ENCODE data around the gene PHTF2.
"Not testable (repeated sequence)": the region's sequence is repeated elsewhere in the genome, so short reads cannot be mapped to it uniquely, and the experiment has no call there.

PHTF2 gene

GRCh38 chr7:77826300-77826699, 27.7 kb downstream of the PHTF2 start:
- DNase-seq (ENCODE audit: low spot score in 2 of 2): no peak
- Histone ChIP-seq H3K4me3 (no peak overlapping the region), H3K27me3 (ENCODE audit: low read depth) (no peaks in the 10 kb centered on the region), H3K36me3 (replicated peaks) (no peaks in the 10 kb centered on the region), H3K4me1 (peaks cover 6% of the 10 kb centered on the region), H3K9me3 (no peaks in the 10 kb centered on the region)
- in situ Hi-C loops (cut with MboI; ENCODE audit: low sequenced_read_pairs): no loop called here

- in situ Hi-C loops (cut with MboI; ENCODE audit: low sequenced_read_pairs): no loop called here
- DNase-seq (ENCODE audit: low spot score in 2 of 2): no peak
- Histone ChIP-seq H3K36me3 (replicated peaks) (no peaks in the 10 kb centered on the region), H3K4me1 (peaks cover 6% of the 10 kb centered on the region), H3K27me3 (ENCODE audit: low read depth) (no peaks in the 10 kb centered on the region), H3K4me3 (no peak overlapping the region), H3K9me3 (no peaks in the 10 kb centered on the region)
These were observed 29.4 kb downstream of the PHTF2 start for GRCh38 chr7:77827999-77828398.

DNA sequence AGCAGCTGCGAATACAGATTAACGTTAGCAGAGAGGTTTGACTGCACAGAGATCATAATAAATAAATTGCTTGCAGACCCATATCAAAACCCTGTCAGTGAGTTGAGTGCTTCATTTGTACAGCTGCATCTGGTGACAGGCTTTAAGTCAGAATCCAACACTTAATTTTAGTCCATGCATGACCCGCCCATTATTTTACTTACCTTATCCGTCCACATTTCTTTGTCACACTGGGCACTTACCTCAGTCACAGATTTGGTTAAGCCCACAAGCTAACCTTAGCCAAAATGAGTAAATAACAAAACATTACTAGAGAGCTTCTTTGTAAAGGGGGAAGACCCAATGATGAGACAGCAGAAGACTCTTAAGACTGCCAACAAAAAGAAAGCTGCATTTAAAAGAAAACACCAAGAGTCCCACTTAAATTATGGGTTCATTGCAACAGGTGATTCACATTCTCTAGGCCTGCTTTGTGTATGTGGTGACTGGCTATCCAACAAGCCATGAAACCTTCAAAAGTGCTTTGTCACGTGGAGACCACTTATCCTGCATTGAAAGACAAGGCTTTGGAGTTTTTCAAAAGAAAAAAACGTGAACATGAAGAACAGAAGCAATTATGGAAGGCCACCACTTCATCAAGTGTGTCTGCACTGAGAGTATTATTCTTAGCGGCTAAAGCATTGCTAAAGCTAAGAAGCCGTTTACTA, 32.2 kb downstream of the PHTF2 start:
- H3K4me3 ChIP-seq: no peak overlapping the region
- H3K9me3 ChIP-seq: no peaks in the 10 kb centered on the region
- H3K27me3 ChIP-seq (ENCODE audit: low read depth): no peaks in the 10 kb centered on the region
- no peak for DNase-seq (ENCODE audit: low spot score in 2 of 2)
- H3K36me3 ChIP-seq (replicated peaks): no peaks in the 10 kb centered on the region
- in situ Hi-C loops (cut with MboI; ENCODE audit: low sequenced_read_pairs): no loop called here
- peaks cover 13% of the 10 kb centered on the region for H3K4me1 ChIP-seq

DNA sequence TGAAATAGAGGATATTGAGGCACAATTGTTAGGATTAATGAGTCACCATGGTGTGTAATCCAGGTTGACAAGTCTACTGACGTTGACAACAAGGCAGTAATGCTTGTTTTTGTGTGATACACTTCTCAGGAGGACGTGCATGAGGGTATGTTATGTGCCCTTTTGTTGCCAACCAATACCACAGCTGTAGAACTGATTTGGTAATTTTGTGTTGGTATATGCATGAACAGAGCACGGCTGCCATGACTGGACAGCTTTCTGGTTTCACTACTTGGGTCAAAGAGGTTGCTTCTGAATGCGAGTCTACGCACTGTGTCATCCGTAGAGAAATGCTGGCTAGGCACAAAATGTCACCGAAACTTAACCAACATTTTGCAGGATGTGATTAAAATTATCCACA, 32.9 kb downstream of the PHTF2 start:
- H3K27me3 ChIP-seq (ENCODE audit: low read depth): no peaks in the 10 kb centered on the region
- peaks cover 13% of the 10 kb centered on the region for H3K4me1 ChIP-seq
- no peak overlapping the region for H3K4me3 ChIP-seq
- no peak for DNase-seq (ENCODE audit: low spot score in 2 of 2)
- in situ Hi-C loops (cut with MboI; ENCODE audit: low sequenced_read_pairs): no loop called here
- no peaks in the 10 kb centered on the region for H3K9me3 ChIP-seq
- H3K36me3 ChIP-seq (replicated peaks): no peaks in the 10 kb centered on the region

DNA sequence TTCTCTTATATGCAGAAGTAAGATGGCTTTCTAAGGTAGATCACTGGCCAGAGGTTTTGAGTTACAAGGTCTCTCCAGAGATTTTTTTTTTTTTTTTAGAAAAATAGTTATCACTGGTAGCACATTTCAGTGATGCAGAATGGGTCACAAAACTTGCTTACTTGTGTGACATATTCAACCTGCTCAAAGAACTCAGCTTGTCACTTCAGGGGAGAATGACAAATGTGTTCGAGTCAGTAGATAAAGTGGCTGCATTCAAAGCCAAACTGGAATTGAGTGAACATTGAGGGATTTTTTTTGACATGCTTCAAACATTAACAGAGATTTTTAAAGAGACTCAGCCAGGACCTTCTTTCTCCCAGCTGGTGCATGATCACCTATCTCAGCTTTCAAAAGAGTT, 33.4 kb downstream of the PHTF2 start:
- no peaks in the 10 kb centered on the region for H3K9me3 ChIP-seq
- no peaks in the 10 kb centered on the region for H3K36me3 ChIP-seq (replicated peaks)
- no peak overlapping the region for H3K4me3 ChIP-seq
- no peaks in the 10 kb centered on the region for H3K27me3 ChIP-seq (ENCODE audit: low read depth)
- peaks cover 14% of the 10 kb centered on the region for H3K4me1 ChIP-seq
- in situ Hi-C loops (cut with MboI; ENCODE audit: low sequenced_read_pairs): no loop called here
- no peak for DNase-seq (ENCODE audit: low spot score in 2 of 2)

GRCh38 chr7:77833136-77833535, 34.6 kb downstream of the PHTF2 start:
- H3K4me1 ChIP-seq: peaks cover 22% of the 10 kb centered on the region
- H3K27me3 ChIP-seq (ENCODE audit: low read depth): no peaks in the 10 kb centered on the region
- no peak for DNase-seq (ENCODE audit: low spot score in 2 of 2)
- no peak overlapping the region for H3K4me3 ChIP-seq
- in situ Hi-C loops (cut with MboI; ENCODE audit: low sequenced_read_pairs): no loop called here
- H3K9me3 ChIP-seq: no peaks in the 10 kb centered on the region
- no peaks in the 10 kb centered on the region for H3K36me3 ChIP-seq (replicated peaks)

DNA sequence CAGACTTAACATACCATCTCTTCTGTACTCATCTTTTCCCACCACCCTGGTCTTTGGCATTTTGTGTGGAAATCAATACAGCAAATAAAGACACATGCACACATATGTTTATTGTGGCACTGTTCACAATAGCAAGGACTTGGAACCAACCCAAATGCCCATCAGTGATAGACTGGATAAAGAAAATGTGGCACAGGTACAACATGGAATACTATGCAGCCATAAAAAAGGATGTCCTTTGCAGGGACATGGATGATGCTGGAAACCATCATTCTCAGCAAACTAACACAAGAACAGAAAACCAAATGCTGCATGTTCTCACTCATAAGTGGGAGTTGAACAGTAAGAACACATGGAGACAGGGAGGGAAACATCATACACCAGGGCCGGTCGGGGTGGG, 37.9 kb downstream of the PHTF2 start:
- H3K9me3 ChIP-seq; in situ Hi-C loops (cut with MboI; ENCODE audit: low sequenced_read_pairs); DNase-seq (ENCODE audit: low spot score in 2 of 2); H3K27me3 ChIP-seq (ENCODE audit: low read depth); H3K4me3 ChIP-seq; H3K36me3 ChIP-seq (replicated peaks): not testable (repeated sequence)
- H3K4me1 ChIP-seq: peaks cover 16% of the 10 kb centered on the region

DNA sequence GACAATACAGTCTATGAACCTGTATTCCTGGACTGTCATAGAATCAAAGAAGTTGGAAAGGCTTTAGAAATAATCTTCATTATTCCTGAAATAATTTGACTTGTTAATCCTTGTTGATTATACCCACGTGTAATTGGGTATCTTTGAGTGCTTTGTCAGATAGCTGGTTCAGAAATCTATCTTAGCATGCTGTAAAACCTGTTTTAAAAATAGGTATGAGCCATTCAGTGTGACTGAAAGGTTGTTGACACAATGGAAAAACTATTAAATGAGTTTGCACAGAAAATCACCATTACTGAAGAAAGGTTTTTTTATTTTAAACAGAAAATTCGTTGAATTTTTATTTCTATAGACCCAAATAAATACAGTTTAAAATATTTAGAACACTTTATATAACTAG, 38.7 kb downstream of the PHTF2 start:
- no peaks in the 10 kb centered on the region; the same call in 1 of the 2 replicates for H3K36me3 ChIP-seq (replicated peaks)
- DNase-seq (ENCODE audit: low spot score in 2 of 2): peak in 1 of 2 experiments; percentile 49
- no peaks in the 10 kb centered on the region for H3K9me3 ChIP-seq
- H3K4me3 ChIP-seq: no peak overlapping the region
- no peaks in the 10 kb centered on the region for H3K27me3 ChIP-seq (ENCODE audit: low read depth)
- in situ Hi-C loops (cut with MboI; ENCODE audit: low sequenced_read_pairs): no loop called here
- H3K4me1 ChIP-seq: peaks cover 16% of the 10 kb centered on the region

DNA sequence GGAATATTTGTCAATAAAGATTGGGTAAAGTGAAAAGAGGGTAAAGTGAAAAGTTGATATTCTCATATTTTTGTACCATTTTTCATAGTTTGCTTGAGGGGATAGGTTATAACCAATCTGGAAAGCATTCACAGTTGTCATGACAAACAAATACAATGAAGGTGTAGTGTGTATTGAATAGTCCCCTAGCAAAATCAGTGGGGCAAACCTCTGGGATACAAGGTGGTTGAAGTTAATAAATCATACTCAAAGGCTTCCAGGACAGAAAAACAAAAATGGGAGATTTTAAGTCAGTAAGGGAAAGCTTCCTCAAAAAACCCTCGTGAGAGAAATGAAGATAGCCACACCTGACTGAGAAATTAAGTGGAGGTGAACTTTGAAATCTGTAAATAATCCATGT, 39.4 kb downstream of the PHTF2 start:
- no peaks in the 10 kb centered on the region for H3K9me3 ChIP-seq
- no peaks in the 10 kb centered on the region for H3K27me3 ChIP-seq (ENCODE audit: low read depth)
- no peak for DNase-seq (ENCODE audit: low spot score in 2 of 2)
- no peaks in the 10 kb centered on the region; the same call in 1 of the 2 replicates for H3K36me3 ChIP-seq (replicated peaks)
- in situ Hi-C loops (cut with MboI; ENCODE audit: low sequenced_read_pairs): no loop called here
- peaks cover 16% of the 10 kb centered on the region for H3K4me1 ChIP-seq
- H3K4me3 ChIP-seq: no peak overlapping the region

DNA sequence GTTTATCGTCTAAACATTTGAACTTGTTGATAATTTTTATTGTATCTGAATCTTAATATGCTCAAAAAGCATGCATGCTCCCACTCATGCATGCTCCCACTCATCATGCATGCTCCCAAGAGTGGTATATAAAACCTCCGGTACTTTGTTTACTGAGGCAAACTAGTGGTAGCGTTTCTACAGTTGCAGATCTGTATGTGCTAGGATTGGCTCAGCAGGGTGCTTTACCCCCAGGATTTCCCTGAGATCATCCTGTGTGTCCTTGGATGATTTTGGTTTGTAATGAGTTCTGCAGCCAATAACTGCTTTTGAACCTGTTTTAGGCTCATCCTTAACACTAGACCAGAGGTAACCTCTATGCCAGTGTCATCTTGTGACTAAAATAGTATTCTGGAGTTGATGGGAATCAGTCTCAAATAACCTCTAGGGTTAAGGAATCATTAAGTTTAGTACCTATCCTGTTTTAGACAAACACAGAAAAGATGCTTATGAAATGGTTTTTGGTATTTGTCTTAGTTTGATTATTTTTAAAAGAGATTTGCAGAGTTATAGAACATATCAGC, 40.4 kb downstream of the PHTF2 start:
- no peak overlapping the region for H3K4me3 ChIP-seq
- no peak for DNase-seq (ENCODE audit: low spot score in 2 of 2)
- H3K36me3 ChIP-seq (replicated peaks): no peaks in the 10 kb centered on the region; the same call in 1 of the 2 replicates
- peaks cover 16% of the 10 kb centered on the region for H3K4me1 ChIP-seq
- in situ Hi-C loops (cut with MboI; ENCODE audit: low sequenced_read_pairs): no loop called here
- no peaks in the 10 kb centered on the region for H3K9me3 ChIP-seq
- no peaks in the 10 kb centered on the region for H3K27me3 ChIP-seq (ENCODE audit: low read depth)

DNA sequence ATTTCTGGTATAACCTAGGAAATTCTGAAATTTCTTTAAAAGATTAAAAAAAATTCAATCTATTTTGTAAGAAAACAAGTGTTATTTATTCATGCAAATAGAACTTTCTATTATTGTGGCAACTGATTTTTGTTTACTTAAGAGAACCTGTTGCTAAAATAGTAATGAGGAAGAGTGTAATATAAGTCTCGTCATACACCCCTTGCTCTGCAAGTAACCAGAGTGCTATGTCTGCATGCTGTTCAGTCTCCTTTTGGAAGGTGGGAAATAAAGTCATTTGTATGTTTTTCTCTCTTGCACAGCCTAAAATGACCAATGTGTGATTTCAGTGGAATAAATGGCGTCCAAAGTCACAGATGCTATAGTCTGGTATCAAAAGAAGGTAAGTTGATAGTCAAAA, 41.3 kb downstream of the PHTF2 start:
- Histone ChIP-seq H3K4me3 (no peak overlapping the region), H3K27me3 (ENCODE audit: low read depth) (no peaks in the 10 kb centered on the region), H3K4me1 (peaks cover 9% of the 10 kb centered on the region), H3K36me3 (replicated peaks) (no peaks in the 10 kb centered on the region; the same call in 1 of the 2 replicates), H3K9me3 (no peaks in the 10 kb centered on the region)
- in situ Hi-C loops (cut with MboI; ENCODE audit: low sequenced_read_pairs): no loop called here
- DNase-seq (ENCODE audit: low spot score in 2 of 2): no peak

GRCh38 chr7:77843194-77843593, 44.6 kb downstream of the PHTF2 start:
- Histone ChIP-seq H3K9me3 (no peaks in the 10 kb centered on the region), H3K4me1 (no peaks in the 10 kb centered on the region), H3K4me3 (no peak overlapping the region), H3K27me3 (ENCODE audit: low read depth) (no peaks in the 10 kb centered on the region), H3K36me3 (replicated peaks) (no peaks in the 10 kb centered on the region; the same call in 1 of the 2 replicates)
- DNase-seq (ENCODE audit: low spot score in 2 of 2): no peak
- in situ Hi-C loops (cut with MboI; ENCODE audit: low sequenced_read_pairs): no loop called here

GRCh38 chr7:77846317-77847092, 47.9 kb downstream of the PHTF2 start:
- H3K27me3 ChIP-seq (ENCODE audit: low read depth): no peaks in the 10 kb centered on the region
- no peaks in the 10 kb centered on the region for H3K9me3 ChIP-seq
- no peak overlapping the region for H3K4me3 ChIP-seq
- in situ Hi-C loops (cut with MboI; ENCODE audit: low sequenced_read_pairs): no loop called here
- DNase-seq (ENCODE audit: low spot score in 2 of 2): no peak
- 0 out of 2 replicates have a peak, but pooled peaks cover 2% of the 10 kb centered on the region for H3K4me1 ChIP-seq
- H3K36me3 ChIP-seq (replicated peaks): no peaks in the 10 kb centered on the region
